ENCODE data around the gene NKIRAS2. TPM values are rescaled to one million over a fixed set of nuclear protein-coding genes. Genes with fewer than 3 reads are reported as not detected.

Gene NKIRAS2
- total and polyA plus RNA-seq, 2 donors (not counting 3 experiments of a cell fraction or from before 2014, with no cell fraction given): 57.3 to 87.6 TPM

DNA sequence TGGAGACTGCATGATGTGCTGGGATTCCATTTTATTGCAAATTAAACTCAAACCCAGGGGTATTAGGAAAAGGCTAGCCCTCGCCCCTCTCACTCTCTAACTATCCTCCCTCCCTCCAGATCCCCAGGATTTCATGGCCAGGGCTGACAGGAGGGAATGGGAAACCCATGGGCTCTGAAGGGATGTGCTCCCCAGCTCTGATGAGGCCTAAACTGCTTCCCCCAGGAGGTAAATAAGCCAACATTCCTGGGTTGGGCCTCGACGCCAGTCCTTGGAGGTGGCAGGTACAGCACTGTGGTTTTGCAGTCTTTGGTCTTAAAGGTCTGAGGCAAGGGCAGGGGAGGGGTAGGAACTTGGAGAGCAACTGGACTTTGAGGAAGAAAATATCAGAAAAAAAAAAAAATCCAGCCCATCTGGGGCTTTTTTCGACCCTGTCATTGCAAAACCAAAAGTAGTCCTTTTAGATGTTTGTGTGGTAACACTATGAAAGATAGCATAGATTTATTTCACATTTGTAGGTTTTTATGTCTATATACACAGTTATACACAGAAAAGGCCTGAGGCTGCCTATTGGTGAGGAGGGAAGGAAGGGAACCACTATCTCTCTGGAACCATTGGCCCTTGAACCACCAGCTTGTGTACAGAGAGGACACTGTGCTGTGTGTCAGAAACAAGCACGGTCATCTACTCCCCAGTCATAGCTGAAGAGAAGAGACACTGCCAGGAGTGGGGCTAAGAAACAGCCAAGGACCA lies 18.5 kb downstream of the NKIRAS2 start:
- BruUV-seq (replicated peaks): no TSS peak
- H4K20me1 ChIP-seq (replicated peaks; ENCODE audit: control insufficient read depth, extremely low read depth, insufficient read depth, low read length): no peaks in the 10 kb centered on the region
- ChIA-PET POLR2A (no interaction called here), CTCF (interaction anchor here (3.2 kb wide), 1 partner anchor 12 kb away, joined by 21 read pairs; no protein-coding TSS in a partner anchor)
- H3K27ac ChIP-seq (ENCODE audit: insufficient read depth, low read depth, low read length): no peak overlapping the region
- H2AFZ ChIP-seq (ENCODE audit: low read depth, low read length): no peak overlapping the region
- H3K36me3 ChIP-seq (ENCODE audit: control insufficient read depth in 2 of 2, extremely low read depth in 1 of 2, insufficient read depth in 2 of 2, low read length in 2 of 2): no peaks in the 10 kb centered on the region
- dilution Hi-C loops (cut with MboI; ENCODE audit: extremely low pct_ligation_motif_present, low sequenced_read_pairs) (no loop called here), intact Hi-C loops (cut with micrococcal nuclease) (no loop called here)
- FAIRE-seq (no peak), DNase-seq (ENCODE audit: low read depth, low spot score) (no peak)
- H3K27me3 ChIP-seq (ENCODE audit: control insufficient read depth in 2 of 2, insufficient read depth in 2 of 2, low read length in 2 of 2): no peaks in the 10 kb centered on the region
- H3K9me1 ChIP-seq (replicated peaks; ENCODE audit: control insufficient read depth, extremely low read depth, insufficient read depth, low read length): no peaks in the 10 kb centered on the region
- no peaks in the 10 kb centered on the region for H3K4me1 ChIP-seq (ENCODE audit: control insufficient read depth, extremely low read depth, insufficient read depth, low read length)
- H3K4me3 ChIP-seq (replicated peaks in 1 of 3; ENCODE audit: insufficient read depth in 1 of 3, low read depth in 1 of 3, low read length in 3 of 3): no peak overlapping the region
- no peak overlapping the region for H3K9ac ChIP-seq (replicated peaks; ENCODE audit: extremely low read depth, insufficient read depth, low read length)
- no peaks in the 10 kb centered on the region for H3K9me3 ChIP-seq (replicated peaks; ENCODE audit: control insufficient read depth, insufficient read depth, low read length)
- no peak overlapping the region for H3K4me2 ChIP-seq (ENCODE audit: insufficient read depth, low read length)
- H3K79me2 ChIP-seq (ENCODE audit: control insufficient read depth, insufficient read depth, low read length): no peaks in the 10 kb centered on the region
- TF ChIP-seq CTCF (IDR thresholded peaks at IDR 0.05; ENCODE audit: extremely low read depth in 1 of 2, insufficient read depth in 1 of 2, low read depth in 1 of 2, low read length in 2 of 2) (no peak), MYC (IDR thresholded peaks at IDR 0.05; ENCODE audit: low read depth, low read length) (no peak), GATA2 (IDR thresholded peaks at IDR 0.05; ENCODE audit: insufficient read depth, insufficient read length, low read depth, low read length) (no peak), POLR2AphosphoS5 (IDR thresholded peaks at IDR 0.05; ENCODE audit: insufficient read depth, low read depth, low read length) (no peak), EZH2 (IDR thresholded peaks at IDR 0.05; ENCODE audit: borderline replicate concordance, low read depth, low read length, severe bottlenecking) (no peak), FOS (IDR thresholded peaks at IDR 0.05; ENCODE audit: borderline replicate concordance, insufficient read depth, low read length) (no peak), POLR2A (IDR thresholded peaks at IDR 0.05; ENCODE audit: low read depth, low read length) (no peak), MAX (IDR thresholded peaks at IDR 0.05; ENCODE audit: insufficient read depth, insufficient read length) (no peak), JUN (IDR thresholded peaks at IDR 0.05; ENCODE audit: borderline replicate concordance, insufficient read depth, insufficient read length, low read depth) (no peak)
